Sigmoid colon (tissue), 4 donors: ENCODE results near the gene ABCA2.

Experiments
- CTCF ChIP-seq, 4 experiments: fragments of 450-650 bp in 3 of 4; fragments of 200-600 bp in 1 of 4; IDR thresholded peaks; one replicate each; pipeline ENCODE4 v1.5.1; 2016 to 2019; ENCODE audit warnings: antibody characterized with exemption in 4 of 4, mild to moderate bottlenecking in 3 of 4, moderate library complexity in 2 of 4
- POLR2AphosphoS5 ChIP-seq, 4 donors: sonication (generic); formaldehyde crosslinking; IDR thresholded peaks; one replicate each; pipeline ENCODE4 v1.6.1; 2017; ENCODE audit warnings: antibody characterized with exemption in 4 of 4

- TF ChIP-seq POLR2AphosphoS5 (IDR thresholded peaks at IDR 0.05) (no peak), CTCF (IDR thresholded peaks at IDR 0.05) (no peak)
These were observed 37.4 kb upstream of the ABCA2 start for GRCh38 chr9:137065336-137065967.
